Measurements from ENCODE around the gene ADGRV1.

ADGRV1 gene

DNA sequence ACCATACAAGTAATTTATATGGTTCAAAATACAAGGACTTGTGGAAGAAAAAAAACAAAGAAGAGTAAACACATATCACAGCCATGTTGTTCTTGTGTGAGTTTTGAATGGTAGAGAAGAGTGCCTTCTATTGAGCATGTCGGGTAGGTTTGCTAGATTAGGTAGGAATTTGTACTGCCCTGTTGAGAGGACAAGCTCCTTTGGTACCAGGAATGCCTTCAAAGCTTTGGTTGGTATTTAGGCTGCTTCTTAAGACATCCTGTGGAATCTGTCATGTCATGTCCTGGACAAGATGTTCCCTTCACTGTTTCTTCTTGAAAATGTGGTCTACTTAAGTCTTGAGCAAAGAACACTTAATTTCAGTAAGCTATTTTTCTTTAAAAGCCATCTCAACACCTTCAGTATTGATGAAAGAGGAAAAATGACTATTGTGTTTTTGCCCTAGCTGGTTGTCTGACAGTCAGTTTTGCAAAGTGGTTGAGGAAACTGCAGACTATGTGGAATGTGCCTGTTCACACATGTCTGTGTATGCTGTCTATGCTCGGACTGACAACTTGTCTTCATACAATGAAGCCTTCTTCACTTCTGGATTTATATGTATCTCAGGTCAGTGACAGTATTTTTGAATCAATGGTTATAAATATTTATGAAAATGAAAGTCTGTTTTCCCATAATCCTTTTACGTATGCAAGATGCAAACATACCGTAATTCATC is 296.9 kb downstream of the ADGRV1 start:
- TF ChIP-seq POLR2A (IDR thresholded peaks at IDR 0.05; ENCODE audit: extremely low read depth, insufficient read length) (no peak), CTCF (IDR thresholded peaks at IDR 0.05; ENCODE audit: low read depth, low read length) (no peak), MYC (IDR thresholded peaks at IDR 0.05; ENCODE audit: low read depth, low read length) (no peak)
- TF ChIP-seq, protein P1, sequence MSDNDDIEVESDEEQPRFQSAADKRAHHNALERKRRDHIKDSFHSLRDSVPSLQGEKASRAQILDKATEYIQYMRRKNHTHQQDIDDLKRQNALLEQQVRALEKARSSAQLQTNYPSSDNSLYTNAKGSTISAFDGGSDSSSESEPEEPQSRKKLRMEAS (IDR thresholded peaks at IDR 0.05; ENCODE audit: low read depth, low read length) = no peak
- no peak for DNase-seq (ENCODE audit: low read depth)
- no peak overlapping the region for H3K4me3 ChIP-seq (ENCODE audit: low read depth, low read length)

GRCh38 chr5:90861843-90862586 is 303.4 kb downstream of the ADGRV1 start:
- no peak for TF ChIP-seq MYC (IDR thresholded peaks at IDR 0.05; ENCODE audit: low read depth, low read length)
- no peak for TF ChIP-seq POLR2A (IDR thresholded peaks at IDR 0.05; ENCODE audit: extremely low read depth, insufficient read length)
- TF ChIP-seq, protein P1 (IDR thresholded peaks at IDR 0.05; ENCODE audit: low read depth, low read length) = no peak
- no peak for TF ChIP-seq CTCF (IDR thresholded peaks at IDR 0.05; ENCODE audit: low read depth, low read length)
- DNase-seq (ENCODE audit: low read depth) = no peak
- H3K4me3 ChIP-seq (ENCODE audit: low read depth, low read length) = no peak overlapping the region

DNA sequence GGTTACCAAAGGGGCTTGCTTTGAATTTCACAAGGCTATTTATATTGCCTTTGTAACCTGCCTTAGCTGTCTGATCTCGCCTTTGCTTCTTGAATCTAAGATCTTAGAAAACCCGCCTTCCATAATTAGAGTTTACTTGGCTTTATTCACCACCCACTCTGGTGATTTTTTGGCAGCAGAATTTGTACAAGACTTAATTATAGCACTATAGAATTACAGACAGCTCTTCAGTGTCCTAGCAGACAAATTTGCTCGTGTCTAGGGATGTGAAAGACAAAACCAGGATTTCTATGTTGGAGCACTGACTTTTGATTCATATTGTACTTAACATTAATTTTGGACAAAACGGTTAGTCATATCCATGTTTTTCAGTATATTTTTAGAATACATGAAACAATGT is 306.6 kb downstream of the ADGRV1 start:
- no peak for TF ChIP-seq CTCF (IDR thresholded peaks at IDR 0.05; ENCODE audit: low read depth, low read length)
- TF ChIP-seq POLR2A (IDR thresholded peaks at IDR 0.05; ENCODE audit: extremely low read depth, insufficient read length) = no peak
- TF ChIP-seq, protein P1 (IDR thresholded peaks at IDR 0.05; ENCODE audit: low read depth, low read length) = no peak
- no peak for TF ChIP-seq MYC (IDR thresholded peaks at IDR 0.05; ENCODE audit: low read depth, low read length)
- no peak for DNase-seq (ENCODE audit: low read depth)
- H3K4me3 ChIP-seq (ENCODE audit: low read depth, low read length) = no peak overlapping the region

GRCh38 chr5:90866333-90866732 is 307.7 kb downstream of the ADGRV1 start:
- H3K4me3 ChIP-seq (ENCODE audit: low read depth, low read length) = no peak overlapping the region
- DNase-seq (ENCODE audit: low read depth) = peak; percentile 26
- TF ChIP-seq CTCF (IDR thresholded peaks at IDR 0.05; ENCODE audit: low read depth, low read length) = no peak

DNA sequence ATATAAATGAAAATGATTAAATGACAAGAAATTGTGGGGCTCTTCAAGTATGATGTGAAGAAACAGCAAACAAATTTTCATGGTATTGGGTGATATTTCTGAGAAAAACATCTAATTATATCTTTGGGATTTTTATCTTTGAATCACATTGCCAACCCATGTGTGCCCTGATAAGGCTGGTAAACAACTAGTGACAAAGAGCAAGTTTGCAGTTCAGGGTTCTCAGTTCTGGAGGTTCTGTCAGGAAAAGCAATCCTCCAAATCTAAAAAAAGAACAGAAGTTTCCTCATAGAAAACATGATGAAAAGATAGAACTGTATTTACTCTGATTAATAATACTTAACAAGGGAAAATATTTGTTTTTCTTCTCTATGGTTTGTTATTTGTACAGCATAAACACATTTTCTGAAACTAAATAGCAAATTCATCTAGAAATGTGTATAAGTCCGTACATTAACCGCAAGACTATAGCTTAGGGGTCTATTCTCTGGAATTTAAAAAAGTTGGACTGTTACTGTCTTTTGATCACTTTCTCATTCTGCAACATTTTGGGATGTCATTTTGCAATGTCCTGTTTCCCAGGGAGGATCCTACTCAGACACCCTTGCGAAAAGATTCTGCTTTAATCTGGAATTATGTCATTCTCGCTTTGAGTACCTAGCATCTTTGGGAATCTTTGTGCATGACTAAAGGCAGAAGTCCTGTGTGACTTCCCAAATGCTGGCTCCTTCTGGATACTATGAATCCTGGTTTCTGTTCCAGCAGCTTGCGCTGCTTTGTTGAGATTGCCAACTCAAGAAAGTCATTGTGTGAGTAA is 308.5 kb downstream of the ADGRV1 start:
- no peak overlapping the region for H3K4me3 ChIP-seq (ENCODE audit: low read depth, low read length)
- no peak for DNase-seq (ENCODE audit: low read depth)
- TF ChIP-seq CTCF (IDR thresholded peaks at IDR 0.05; ENCODE audit: low read depth, low read length) (no peak), POLR2A (IDR thresholded peaks at IDR 0.05; ENCODE audit: extremely low read depth, insufficient read length) (no peak), MYC (IDR thresholded peaks at IDR 0.05; ENCODE audit: low read depth, low read length) (no peak)
- TF ChIP-seq, protein P1 (IDR thresholded peaks at IDR 0.05; ENCODE audit: low read depth, low read length) = no peak

Measured in NB4 (cell line).